Activated CD8-positive, alpha-beta T cell treated with anti-CD3 and anti-CD28 coated beads for 36 hours (primary cell): Measurements from ENCODE around the gene GBP2. TPM values are rescaled to one million over a fixed set of nuclear protein-coding genes. Genes with fewer than 3 reads are reported as not detected.

ENCODE experiments used
- ATAC-seq: fragments of 200-7000 bp; cut with Tn5 transposase; one replicate; pipeline ENCODE4 v1.10.0; 2021; ENCODE audit warnings: mild to moderate bottlenecking, moderate library complexity
- CTCF ChIA-PET: fragments of 350-600 bp; sonication (Branson Sonifier 250); formaldehyde crosslinking; loops from one replicate; lab custom pipeline; 2021; ENCODE audit warnings: antibody characterized with exemption; lab: Charles Lee
- POLR2A ChIA-PET: fragments of 350-600 bp; sonication (Branson Sonifier 250); formaldehyde crosslinking; loops from one replicate; lab custom pipeline; 2021; ENCODE audit warnings: antibody characterized with exemption; lab: Charles Lee
- DNase-seq: peaks from one replicate; pipeline ENCODE4 v3.0.0-alpha.2; 2020
- H3K27ac Mint-ChIP-seq: one replicate; pipeline ENCODE4 v1.8.0; 2021; ENCODE audit warnings: mild to moderate bottlenecking, mixed read lengths
- H3K27me3 Mint-ChIP-seq: one replicate; pipeline ENCODE4 v1.8.0; 2021; ENCODE audit warnings: mixed read lengths
- H3K36me3 Mint-ChIP-seq: one replicate; pipeline ENCODE4 v1.8.0; 2021; ENCODE audit warnings: low read depth, mixed read lengths
- H3K4me1 Mint-ChIP-seq: one replicate; pipeline ENCODE4 v1.8.0; 2021; ENCODE audit warnings: low read depth, mixed read lengths
- H3K4me3 Mint-ChIP-seq: one replicate; pipeline ENCODE4 v1.8.0; 2021; ENCODE audit warnings: mild to moderate bottlenecking, moderate library complexity, mixed read lengths
- H3K9me3 Mint-ChIP-seq: one replicate; pipeline ENCODE4 v1.8.0; 2021; ENCODE audit warnings: mixed read lengths
- CTCF ChIP-seq: fragments of 200-600 bp; IDR thresholded peaks from one replicate; pipeline ENCODE4 v1.8.0; 2022; ENCODE audit warnings: antibody characterized with exemption, mild to moderate bottlenecking
- intact Hi-C: fragments of 100-400 bp; cut with micrococcal nuclease; formaldehyde crosslinking; loops from one replicate; pipeline ENCODE4 v1.10.0; 2022
- total RNA-seq, 2 experiments: library from RNA; stranded (reverse); gene quantifications; one replicate each; pipeline ENCODE4 v1.2.3, GENCODE V29; 2021

Gene GBP2
- total RNA-seq, 2 experiments from 2014 or later, result 181 to 189 TPM

GRCh38 chr1:89170170-89171066 lies 44.5 kb upstream of the GBP2 start:
- peak overlapping the region; percentile 52 for H3K27ac Mint-ChIP-seq
- ATAC-seq, result no peak
- H3K9me3 Mint-ChIP-seq, result peaks cover 4% of the 10 kb centered on the region
- no peak overlapping the region for H3K4me3 Mint-ChIP-seq
- CTCF ChIA-PET, result interaction anchor here (1.2 to 2.5 kb wide), 2 partner anchors 16 to 188 kb away, joined by 3 to 12 read pairs; no protein-coding TSS in a partner anchor
- no peaks in the 10 kb centered on the region for H3K27me3 Mint-ChIP-seq
- DNase-seq, result no peak
- no peaks in the 10 kb centered on the region for H3K36me3 Mint-ChIP-seq
- no peak for TF ChIP-seq CTCF
- H3K4me1 Mint-ChIP-seq, result peaks cover 4% of the 10 kb centered on the region
- intact Hi-C loops, result no loop called here
- POLR2A ChIA-PET, result interaction anchor here (0.6 to 1.6 kb wide), 2 partner anchors 43 to 81 kb away, joined by 3 to 5 read pairs; no protein-coding TSS in a partner anchor

- POLR2A ChIA-PET, result no interaction called here
Observed at GRCh38 chr1:89169166-89169565, 43.3 kb upstream of the GBP2 start.

GRCh38 chr1:89167590-89168230 lies 41.8 kb upstream of the GBP2 start:
- no peak for TF ChIP-seq CTCF
- Mint-ChIP-seq H3K36me3 (no peaks in the 10 kb centered on the region), H3K4me1 (peaks cover 4% of the 10 kb centered on the region), H3K27ac (no peak overlapping the region), H3K4me3 (no peak overlapping the region), H3K27me3 (no peaks in the 10 kb centered on the region), H3K9me3 (peaks cover 4% of the 10 kb centered on the region)
- POLR2A ChIA-PET, result no interaction called here
- DNase-seq (no peak), ATAC-seq (no peak)
- intact Hi-C loops, result no loop called here
- CTCF ChIA-PET, result interaction anchor here (1.2 to 2.2 kb wide), 2 partner anchors 82 to 184 kb away, joined by 4 to 5 read pairs; no protein-coding TSS in a partner anchor

More at GRCh38 chr1:89169166-89169565, 43.3 kb upstream of the GBP2 start:
- Mint-ChIP-seq H3K27ac (no peak overlapping the region), H3K4me3 (no peak overlapping the region), H3K36me3 (no peaks in the 10 kb centered on the region), H3K4me1 (peaks cover 4% of the 10 kb centered on the region), H3K9me3 (peaks cover 4% of the 10 kb centered on the region), H3K27me3 (no peaks in the 10 kb centered on the region)
- CTCF ChIA-PET, result interaction anchor here (2.2 to 2.5 kb wide), 2 partner anchors 84 to 189 kb away, joined by 5 to 12 read pairs; no protein-coding TSS in a partner anchor
- ATAC-seq (no peak), DNase-seq (no peak)
- intact Hi-C loops, result no loop called here
- TF ChIP-seq CTCF, result no peak

GRCh38 chr1:89166705-89167104 lies 40.8 kb upstream of the GBP2 start:
- POLR2A ChIA-PET, result no interaction called here
- intact Hi-C loops, result no loop called here
- H3K4me3 Mint-ChIP-seq, result no peak overlapping the region
- CTCF ChIA-PET, result interaction anchor here (1.2 kb wide), 1 partner anchor 183 kb away, joined by 4 read pairs; no protein-coding TSS in a partner anchor
- no peaks in the 10 kb centered on the region for H3K27me3 Mint-ChIP-seq
- H3K27ac Mint-ChIP-seq, result no peak overlapping the region
- TF ChIP-seq CTCF, result no peak
- ATAC-seq (no peak), DNase-seq (no peak)
- H3K36me3 Mint-ChIP-seq, result no peaks in the 10 kb centered on the region
- H3K4me1 Mint-ChIP-seq, result peaks cover 4% of the 10 kb centered on the region
- H3K9me3 Mint-ChIP-seq, result peaks cover 3% of the 10 kb centered on the region
